ENCODE measurements around the gene VPS45. TPM values are rescaled to one million over a fixed set of nuclear protein-coding genes. Genes with fewer than 3 reads are reported as not detected.

VPS45 gene
- total RNA-seq, 4 donors from 2014 or later = 16.1 to 47.5 (median 34.7) TPM

DNA sequence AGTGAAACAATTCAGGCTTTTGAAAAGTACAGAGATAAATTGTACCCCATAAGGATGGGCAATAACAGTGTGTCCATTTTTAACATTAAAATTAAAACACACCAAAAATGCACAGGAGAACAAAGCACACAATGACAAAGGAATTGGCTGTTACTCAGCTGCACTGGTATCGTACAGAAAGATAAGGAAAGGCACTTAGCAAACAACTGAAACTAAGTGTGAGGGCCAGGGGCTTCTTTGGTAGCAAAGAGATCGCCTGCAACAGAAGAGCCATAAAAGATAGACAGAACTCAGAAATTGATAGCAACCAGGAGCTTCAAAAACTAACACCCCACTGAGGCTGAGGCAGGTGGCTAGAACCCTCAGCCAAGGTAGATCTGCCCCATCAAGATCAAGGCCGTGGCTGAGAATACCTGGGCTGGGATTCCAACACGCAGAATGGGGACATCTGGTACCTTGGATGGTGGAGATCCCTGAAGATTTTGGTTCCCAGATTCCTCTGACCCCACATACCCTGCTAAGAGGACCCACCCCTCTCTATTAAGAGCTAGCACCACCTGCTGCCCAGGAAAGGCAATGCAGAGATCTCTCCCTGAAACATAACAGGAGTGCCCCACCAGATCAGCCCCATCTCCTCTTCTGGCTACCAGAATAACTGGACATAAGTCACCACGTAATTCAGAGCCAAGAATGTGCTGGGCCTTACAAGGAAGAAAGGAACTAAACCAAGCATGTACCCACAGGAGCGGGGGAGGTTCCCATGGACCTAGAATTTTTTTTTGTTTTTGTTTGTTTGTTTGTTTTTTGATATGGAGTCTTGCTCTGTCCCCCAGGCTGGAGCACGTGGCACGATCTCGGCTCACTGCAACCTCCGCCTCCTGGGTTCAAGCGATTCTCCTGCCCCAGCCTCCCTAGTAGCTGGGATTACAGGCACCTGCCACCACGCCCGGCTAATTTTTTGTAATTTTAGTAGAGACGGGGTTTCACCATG, 98.3 kb downstream of the VPS45 start:
- in situ Hi-C loops (cut with MboI; ENCODE audit: low pct_ligation_motif_present in 1 of 4, low pct_unique_long_range_greater_than_20kb in 1 of 4, low sequenced_read_pairs in 3 of 4) (loop anchor here in 3 of 4 donors (5.0 to 25.0 kb wide), 3 partner anchors 91 to 104 kb away; partner anchors contain the start of gene VPS45 (in 1 of the 3)), intact Hi-C loops (cut with DNase I; ENCODE audit: low total_unique reads) (no loop called here)
- no peaks in the 10 kb centered on the region for H3K9me3 ChIP-seq
- peak overlapping the region; percentile 92 to 96 (median 94) for H3K27ac ChIP-seq
- H3K27me3 ChIP-seq = no peaks in the 10 kb centered on the region
- no peak overlapping the region for H3K4me3 ChIP-seq
- peaks cover 27 to 48% (median 32%) of the 10 kb centered on the region in 4 donors for H3K4me1 ChIP-seq
- H3K36me3 ChIP-seq = no peaks in the 10 kb centered on the region
- WGBS, 2 donors (ENCODE audit: low coverage in 1 of 2) = 41 to 57% methylated on average over 3 to 14 of the region's 14 CpGs
- TF ChIP-seq POLR2A (IDR thresholded peaks at IDR 0.05) (no peak), POLR2AphosphoS5 (IDR thresholded peaks at IDR 0.05) (no peak), EP300 (IDR thresholded peaks at IDR 0.05; ENCODE audit: low read depth) (no peak)
- TF ChIP-seq, protein P1, sequence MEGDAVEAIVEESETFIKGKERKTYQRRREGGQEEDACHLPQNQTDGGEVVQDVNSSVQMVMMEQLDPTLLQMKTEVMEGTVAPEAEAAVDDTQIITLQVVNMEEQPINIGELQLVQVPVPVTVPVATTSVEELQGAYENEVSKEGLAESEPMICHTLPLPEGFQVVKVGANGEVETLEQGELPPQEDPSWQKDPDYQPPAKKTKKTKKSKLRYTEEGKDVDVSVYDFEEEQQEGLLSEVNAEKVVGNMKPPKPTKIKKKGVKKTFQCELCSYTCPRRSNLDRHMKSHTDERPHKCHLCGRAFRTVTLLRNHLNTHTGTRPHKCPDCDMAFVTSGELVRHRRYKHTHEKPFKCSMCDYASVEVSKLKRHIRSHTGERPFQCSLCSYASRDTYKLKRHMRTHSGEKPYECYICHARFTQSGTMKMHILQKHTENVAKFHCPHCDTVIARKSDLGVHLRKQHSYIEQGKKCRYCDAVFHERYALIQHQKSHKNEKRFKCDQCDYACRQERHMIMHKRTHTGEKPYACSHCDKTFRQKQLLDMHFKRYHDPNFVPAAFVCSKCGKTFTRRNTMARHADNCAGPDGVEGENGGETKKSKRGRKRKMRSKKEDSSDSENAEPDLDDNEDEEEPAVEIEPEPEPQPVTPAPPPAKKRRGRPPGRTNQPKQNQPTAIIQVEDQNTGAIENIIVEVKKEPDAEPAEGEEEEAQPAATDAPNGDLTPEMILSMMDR (IDR thresholded peaks at IDR 0.05) = peak; percentile 49 to 65 (median 54)
- peak; percentile 65 for DNase-seq

DNA sequence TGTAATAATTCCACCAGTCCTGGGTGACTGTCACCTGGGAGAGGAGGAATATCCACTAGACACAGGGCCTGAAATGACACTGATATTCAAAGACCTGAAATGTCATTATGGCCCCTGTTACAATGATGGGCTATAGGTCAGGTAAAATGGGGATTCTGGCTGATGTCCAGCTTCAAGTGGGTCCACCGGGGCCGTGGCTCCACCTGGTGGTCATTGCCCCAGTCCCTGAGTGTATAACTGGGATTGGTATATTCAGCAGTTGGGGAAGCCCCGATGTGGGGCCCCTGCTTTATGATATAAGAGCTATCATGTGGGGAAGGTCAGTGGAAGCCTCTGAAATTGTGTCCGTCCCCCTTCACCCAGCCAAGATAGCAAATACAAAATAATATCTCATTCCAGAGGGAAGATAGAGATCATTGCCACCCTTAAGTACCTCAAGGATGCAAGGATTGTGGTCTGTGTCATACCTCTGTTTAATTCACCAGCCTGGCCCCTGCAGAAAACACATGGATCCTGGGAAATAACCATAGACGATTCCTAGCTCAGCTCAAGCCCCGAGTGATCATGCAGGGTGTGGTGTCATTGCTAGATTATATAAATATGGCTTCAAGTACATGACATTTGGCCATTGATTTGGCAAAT, 101.5 kb downstream of the VPS45 start:
- no peak overlapping the region for H3K27ac ChIP-seq
- TF ChIP-seq POLR2AphosphoS5 (IDR thresholded peaks at IDR 0.05) (peak; percentile 34 to 69 (median 51)), EP300 (IDR thresholded peaks at IDR 0.05; ENCODE audit: low read depth) (no peak), POLR2A (IDR thresholded peaks at IDR 0.05) (no peak)
- TF ChIP-seq, protein P1 (IDR thresholded peaks at IDR 0.05) = peak; percentile 65 to 83 (median 72)
- in situ Hi-C loops (cut with MboI; ENCODE audit: low pct_ligation_motif_present in 1 of 4, low pct_unique_long_range_greater_than_20kb in 1 of 4, low sequenced_read_pairs in 3 of 4) (loop anchor here in 3 of 4 donors (5.0 to 25.0 kb wide), 3 partner anchors 94 to 107 kb away; partner anchors contain the start of gene VPS45 (in 1 of the 3)), intact Hi-C loops (cut with DNase I; ENCODE audit: low total_unique reads) (no loop called here)
- no peaks in the 10 kb centered on the region for H3K9me3 ChIP-seq
- no peak overlapping the region for H3K4me3 ChIP-seq
- H3K36me3 ChIP-seq = no peaks in the 10 kb centered on the region
- no peaks in the 10 kb centered on the region for H3K27me3 ChIP-seq
- peak; percentile 74 for DNase-seq
- peaks cover under 1 to 19% (median 8%) of the 10 kb centered on the region in 4 donors for H3K4me1 ChIP-seq
- 22% methylated on average over 6 of the region's 6 CpGs; no CpG with 5 or more reads in 1 of the 2 donors for WGBS, 2 donors (ENCODE audit: low coverage in 1 of 2)

DNA sequence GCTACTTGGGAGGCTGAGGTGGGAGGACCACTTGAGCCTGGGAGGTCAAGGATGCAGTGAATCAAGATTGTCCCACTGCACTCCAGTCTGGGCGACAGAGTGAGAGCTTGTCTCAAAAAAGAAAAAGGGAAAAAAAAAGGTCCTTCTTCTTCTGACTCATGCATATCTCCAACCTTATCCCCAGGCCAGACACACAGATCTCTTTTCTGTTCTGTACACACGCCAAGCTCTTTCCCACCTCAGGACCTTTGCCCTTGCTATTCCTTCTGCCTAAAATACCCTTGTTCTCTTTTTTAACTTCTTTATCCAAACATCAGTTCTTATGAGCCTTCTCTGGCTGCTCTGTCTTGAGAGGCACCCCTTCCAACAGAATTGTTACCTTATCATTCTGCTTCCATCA, 104.2 kb downstream of the VPS45 start:
- Histone ChIP-seq H3K27ac (no peak overlapping the region), H3K36me3 (no peaks in the 10 kb centered on the region), H3K4me3 (no peak overlapping the region), H3K9me3 (no peaks in the 10 kb centered on the region), H3K27me3 (no peaks in the 10 kb centered on the region), H3K4me1 (no peaks in the 10 kb centered on the region)
- intact Hi-C loops (cut with DNase I; ENCODE audit: low total_unique reads) (loop anchor here (5.0 kb wide), 1 partner anchor 210 kb away; no protein-coding TSS in a partner anchor), in situ Hi-C loops (cut with MboI; ENCODE audit: low pct_ligation_motif_present in 1 of 4, low pct_unique_long_range_greater_than_20kb in 1 of 4, low sequenced_read_pairs in 3 of 4) (loop anchor here in 1 of 4 donors (25.0 kb wide), 1 partner anchor 110 kb away; the partner anchor contains the start of gene VPS45)
- TF ChIP-seq POLR2A (IDR thresholded peaks at IDR 0.05) (no peak), EP300 (IDR thresholded peaks at IDR 0.05; ENCODE audit: low read depth) (no peak), POLR2AphosphoS5 (IDR thresholded peaks at IDR 0.05) (no peak)
- TF ChIP-seq, protein P1 (IDR thresholded peaks at IDR 0.05) = no peak
- DNase-seq = no peak
- 83 to 87% methylated on average over 2 of the region's 2 CpGs for WGBS, 2 donors (ENCODE audit: low coverage in 1 of 2)

Measured in transverse colon (tissue), 4 donors.